B cell (primary cell): ENCODE measurements around the gene MYO16. TPM values are rescaled to one million over a fixed set of nuclear protein-coding genes. Genes with fewer than 3 reads are reported as not detected.

Experiments
- ATAC-seq: fragments of 200-7000 bp; cut with Tn5 transposase; one replicate; pipeline ENCODE4 v1.10.0; 2021; ENCODE audit warnings: low read depth, mild to moderate bottlenecking, moderate number of reproducible peaks, moderate library complexity
- CTCF ChIA-PET: fragments of 350-600 bp; sonication (Branson Sonifier 250); formaldehyde crosslinking; loops from one replicate; lab custom pipeline; 2021; ENCODE audit warnings: antibody characterized with exemption, inconsistent platforms; lab: Charles Lee
- POLR2A ChIA-PET: fragments of 350-600 bp; sonication (Branson Sonifier 250); formaldehyde crosslinking; loops from one replicate; lab custom pipeline; 2021; ENCODE audit warnings: antibody characterized with exemption; lab: Charles Lee
- DNase-seq: peaks from one replicate; pipeline ENCODE4 v3.0.0; 2013
- H2AFZ ChIP-seq: 2 replicates; pipeline ENCODE4 v1.6.1; 2012; ENCODE audit warnings: mild to moderate bottlenecking, low read depth, low read length; ENCODE audit not compliant: insufficient read depth, poor library complexity, severe bottlenecking
- H3K27ac ChIP-seq, 2 donors: 1 replicate in 1 of 2; 2 replicates in 1 of 2; pipeline ENCODE4 v1.5.1; 2012 to 2013; ENCODE audit warnings: low read length in 2 of 2, mild to moderate bottlenecking in 2 of 2, moderate library complexity in 1 of 2
- H3K27me3 ChIP-seq, 4 experiments: fragments of 200-600 bp in 1 of 4; sonication (generic) in 1 of 4; replicated peaks in 1 of 4; 1 replicate in 2 of 4; 2 replicates in 2 of 4; pipeline versions ENCODE4 v1.6.1 to v1.7.0; 2013 to 2016; ENCODE audit warnings: low read length in 3 of 4, mild to moderate bottlenecking in 2 of 4, mixed read lengths in 1 of 4, moderate library complexity in 1 of 4; ENCODE audit not compliant: insufficient read depth in 4 of 4, control insufficient read depth in 3 of 4; ENCODE audit errors: control extremely low read depth in 1 of 4
- H3K36me3 ChIP-seq, 2 experiments: replicated peaks in 1 of 2; 1 replicate in 1 of 2; 2 replicates in 1 of 2; pipeline versions ENCODE4 v1.6.1 to v1.7.1; 2013; ENCODE audit warnings: low read length in 1 of 2; ENCODE audit not compliant: insufficient read depth in 2 of 2, control insufficient read depth in 1 of 2; ENCODE audit errors: control extremely low read depth in 1 of 2, extremely low read depth in 1 of 2
- H3K4me1 ChIP-seq, 2 donors: fragments of 200-600 bp in 1 of 2; sonication (generic) in 1 of 2; 1 replicate in 1 of 2; 2 replicates in 1 of 2; pipeline versions ENCODE4 v1.5.1 to v1.6.1; 2013 to 2017; ENCODE audit warnings: low read length in 2 of 2; ENCODE audit not compliant: control insufficient read depth in 2 of 2, insufficient read depth in 2 of 2
- H3K4me2 ChIP-seq: replicated peaks from 2 replicates; pipeline ENCODE3; 2012; ENCODE audit warnings: mild to moderate bottlenecking, low read depth, low read length; ENCODE audit not compliant: poor library complexity, severe bottlenecking
- H3K4me3 ChIP-seq, 5 experiments: fragments of 200-600 bp in 1 of 5; sonication (generic) in 1 of 5; 1 replicate in 3 of 5; 2 replicates in 2 of 5; pipeline versions ENCODE4 v1.5.1 to v1.7.0; 2011 to 2016; ENCODE audit warnings: low read length in 4 of 5, mild to moderate bottlenecking in 4 of 5, low read depth in 2 of 5, control low read depth in 1 of 5, moderate library complexity in 1 of 5; ENCODE audit not compliant: insufficient read depth in 1 of 5; ENCODE audit errors: control extremely low read depth in 1 of 5, extremely low read depth in 1 of 5
- H3K79me2 ChIP-seq: fragments of 200-600 bp; sonication (generic); one replicate; pipeline ENCODE4 v1.6.0; 2016; ENCODE audit warnings: low read length; ENCODE audit not compliant: control insufficient read depth, insufficient read depth
- H3K9ac ChIP-seq: fragments of 200-600 bp; sonication (generic); 2 replicates; pipeline ENCODE4 v1.6.1; 2017; ENCODE audit warnings: mild to moderate bottlenecking, low read length, moderate library complexity
- H3K9me3 ChIP-seq, 3 donors: one replicate each; pipeline versions ENCODE4 v1.6.1 to v1.7.1; 2013; ENCODE audit warnings: low read length in 2 of 3; ENCODE audit not compliant: control insufficient read depth in 2 of 3, insufficient read depth in 1 of 3; ENCODE audit errors: control extremely low read depth in 1 of 3
- H4K20me1 ChIP-seq: 2 replicates; pipeline ENCODE4 v1.6.0; 2012; ENCODE audit warnings: mild to moderate bottlenecking, low read length; ENCODE audit not compliant: insufficient read depth, control insufficient read depth, poor library complexity, severe bottlenecking
- H3K27ac Mint-ChIP-seq: one replicate; pipeline ENCODE4 v1.8.0; 2021; ENCODE audit warnings: mixed read lengths
- H3K27me3 Mint-ChIP-seq: one replicate; pipeline ENCODE4 v1.8.0; 2021; ENCODE audit warnings: mixed read lengths
- H3K4me1 Mint-ChIP-seq: one replicate; pipeline ENCODE4 v1.8.0; 2021; ENCODE audit warnings: mixed read lengths
- H3K4me3 Mint-ChIP-seq: one replicate; pipeline ENCODE4 v1.8.0; 2021; ENCODE audit warnings: mixed read lengths
- H3K9me3 Mint-ChIP-seq: one replicate; pipeline ENCODE4 v1.8.0; 2022; ENCODE audit warnings: mixed read lengths; ENCODE audit not compliant: insufficient read depth
- CTCF ChIP-seq: fragments of 200-600 bp; IDR thresholded peaks from one replicate; pipeline ENCODE4 v1.8.0; 2022; ENCODE audit warnings: antibody characterized with exemption, mild to moderate bottlenecking
- EZH2 ChIP-seq: IDR thresholded peaks from 2 replicates; pipeline ENCODE4 v1.6.1; 2012; ENCODE audit warnings: borderline replicate concordance, low read depth, mild to moderate bottlenecking, moderate library complexity, low read length; ENCODE audit not compliant: insufficient read depth, poor library complexity, severe bottlenecking
- WGBS: methylation state at CpG from one replicate; pipeline ENCODE4 v1.1.5; 2013; ENCODE audit warnings: missing lambda C conversion rate; ENCODE audit not compliant: insufficient coverage; 5-methylcytosine and 5-hydroxymethylcytosine counted together
- intact Hi-C: fragments of 100-400 bp; cut with micrococcal nuclease; formaldehyde crosslinking; loops from one replicate; pipeline ENCODE4 v1.10.0; 2022
- polyA plus RNA-seq: library from polyadenylated mRNA; depleted of rRNA; stranded (reverse); fragments of >200 nt; gene quantifications from 2 replicates; pipeline ENCODE4 v1.2.3, GENCODE V29; 2012
- total RNA-seq, 2 donors: library from RNA; stranded (reverse); fragments of 120-200 nt in 1 of 2; gene quantifications; 1 replicate in 1 of 2; 2 replicates in 1 of 2; pipeline versions ENCODE4 v1.2.3 to v1.2.4, GENCODE V29; 2013 to 2022

MYO16 gene
- total and polyA plus RNA-seq, 2 donors (not counting 1 experiment from before 2014, with no cell fraction given) = not detected

GRCh38 chr13:109145631-109146030, 516.2 kb downstream of the MYO16 start:
- ATAC-seq = peak; percentile 24
- TF ChIP-seq CTCF (peak; percentile 67), EZH2 (no peak)
- POLR2A ChIA-PET = no interaction called here

GRCh38 chr13:109146393-109146792, 517.0 kb downstream of the MYO16 start:
- no peaks in the 10 kb centered on the region for H4K20me1 ChIP-seq
- POLR2A ChIA-PET = no interaction called here
- H3K9me3 Mint-ChIP-seq = no peaks in the 10 kb centered on the region
- DNase-seq = no peak
- H3K4me1 ChIP-seq = no peaks in the 10 kb centered on the region
- no peaks in the 10 kb centered on the region for H3K9me3 ChIP-seq
- H2AFZ ChIP-seq = no peak overlapping the region
- no peaks in the 10 kb centered on the region for H3K36me3 ChIP-seq
- no peak overlapping the region for H3K9ac ChIP-seq
- no peak overlapping the region for H3K27ac ChIP-seq
- no peak overlapping the region for H3K27ac Mint-ChIP-seq
- no peak overlapping the region for H3K4me3 Mint-ChIP-seq
- intact Hi-C loops = no loop called here
- H3K4me1 Mint-ChIP-seq = no peaks in the 10 kb centered on the region
- H3K27me3 ChIP-seq = peaks cover 0 to 16% (median 6%) of the 10 kb centered on the region in 4 experiments
- H3K79me2 ChIP-seq = no peaks in the 10 kb centered on the region
- ATAC-seq = no peak
- H3K27me3 Mint-ChIP-seq = peaks cover 43% of the 10 kb centered on the region
- no CpG with 5 or more reads among the region's 4 CpGs for WGBS
- no peak overlapping the region for H3K4me2 ChIP-seq
- H3K4me3 ChIP-seq = no peak overlapping the region
- CTCF ChIA-PET = interaction anchor here (0.7 to 2.4 kb wide), 6 partner anchors 9 to 644 kb away, joined by 3 to 13 read pairs (median 4); no protein-coding TSS in a partner anchor
- no peak for TF ChIP-seq EZH2
- TF ChIP-seq CTCF = no peak

More at GRCh38 chr13:109145631-109146030, 516.2 kb downstream of the MYO16 start:
- H3K9me3 ChIP-seq = no peaks in the 10 kb centered on the region
- H3K27me3 Mint-ChIP-seq = peaks cover 43% of the 10 kb centered on the region
- H3K4me1 Mint-ChIP-seq = no peaks in the 10 kb centered on the region
- H4K20me1 ChIP-seq = no peaks in the 10 kb centered on the region
- no peak overlapping the region for H3K27ac Mint-ChIP-seq
- H3K4me3 Mint-ChIP-seq = no peak overlapping the region
- no peaks in the 10 kb centered on the region for H3K9me3 Mint-ChIP-seq
- no CpG with 5 or more reads among the region's 4 CpGs for WGBS
- no peak overlapping the region for H3K9ac ChIP-seq
- peak; percentile 31 for DNase-seq
- no peak overlapping the region for H3K4me2 ChIP-seq
- no peak overlapping the region for H2AFZ ChIP-seq
- H3K27ac ChIP-seq = no peak overlapping the region
- intact Hi-C loops = loop anchor here (2.0 kb wide), 2 partner anchors 17 to 645 kb away; no protein-coding TSS in a partner anchor
- H3K79me2 ChIP-seq = no peaks in the 10 kb centered on the region
- H3K4me3 ChIP-seq = no peak overlapping the region
- H3K27me3 ChIP-seq = peaks cover 0 to 16% (median 8%) of the 10 kb centered on the region in 4 experiments
- H3K4me1 ChIP-seq = no peaks in the 10 kb centered on the region
- H3K36me3 ChIP-seq = no peaks in the 10 kb centered on the region
- CTCF ChIA-PET = interaction anchor here (0.7 to 2.4 kb wide), 7 partner anchors 10 to 717 kb away, joined by 3 to 13 read pairs (median 4); no protein-coding TSS in a partner anchor
